Measurements from ENCODE around the gene DPP6.

DPP6 gene

DNA sequence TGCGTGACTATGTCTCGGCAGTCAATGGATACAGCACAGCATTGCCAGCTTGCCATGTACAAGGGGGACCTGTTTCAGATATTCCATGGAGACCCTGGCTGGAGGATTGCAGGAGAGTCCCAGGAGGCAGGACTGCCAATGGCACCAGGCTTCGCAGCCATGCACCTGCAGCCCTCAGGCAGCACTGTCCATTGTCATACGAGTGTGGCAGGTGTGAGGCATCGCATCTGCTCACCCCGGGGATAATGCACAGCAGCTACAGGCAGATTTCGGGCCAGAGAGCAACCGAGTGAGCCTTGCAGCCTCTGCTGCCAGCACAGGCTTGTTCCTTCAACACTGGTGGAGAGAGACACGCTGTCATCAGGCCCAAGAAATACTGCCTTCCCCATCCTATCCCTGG lies 535.6 kb downstream of the DPP6 start:
- Histone ChIP-seq H3K27me3 (ENCODE audit: control insufficient read depth in 1 of 2, insufficient read depth in 2 of 2, low read length in 2 of 2) (no peaks in the 10 kb centered on the region), H3K4me1 (ENCODE audit: control insufficient read depth, insufficient read depth, low read length) (peaks cover 20% of the 10 kb centered on the region), H3K9ac (ENCODE audit: low read length in 2 of 2) (no peak overlapping the region), H3K27ac (ENCODE audit: low read length) (no peak overlapping the region), H3K4me3 (ENCODE audit: low read length in 2 of 2) (no peak overlapping the region), H3K9me3 (ENCODE audit: control insufficient read depth in 2 of 2, low read length in 2 of 2) (no peaks in the 10 kb centered on the region), H3K36me3 (ENCODE audit: control insufficient read depth in 2 of 2, insufficient read depth in 2 of 2, low read length in 2 of 2) (no peaks in the 10 kb centered on the region)

DNA sequence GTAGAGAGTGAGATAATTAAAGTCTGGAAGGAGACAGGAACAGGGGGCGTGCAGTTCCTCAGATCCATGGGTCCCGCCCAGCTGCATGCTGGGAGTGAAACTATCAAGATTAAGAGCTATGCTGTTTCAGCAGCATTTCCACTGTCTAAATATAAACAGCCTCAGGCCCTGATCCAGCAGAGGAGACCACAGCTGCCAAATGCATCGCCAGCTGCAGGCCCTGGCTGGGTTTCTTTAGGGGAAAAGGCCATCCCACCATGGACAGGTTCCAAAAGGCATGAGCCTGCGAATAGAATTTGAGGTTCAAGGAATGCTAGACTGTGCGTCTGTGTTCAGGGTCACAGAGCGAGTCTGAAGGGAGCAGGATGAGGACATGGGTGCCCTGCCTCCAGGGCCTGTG lies 539.3 kb downstream of the DPP6 start:
- H3K36me3 ChIP-seq (ENCODE audit: control insufficient read depth in 2 of 2, insufficient read depth in 2 of 2, low read length in 2 of 2), result no peaks in the 10 kb centered on the region
- no peak overlapping the region for H3K27ac ChIP-seq (ENCODE audit: low read length)
- H3K9me3 ChIP-seq (ENCODE audit: control insufficient read depth in 2 of 2, low read length in 2 of 2), result no peaks in the 10 kb centered on the region
- H3K27me3 ChIP-seq (ENCODE audit: control insufficient read depth in 1 of 2, insufficient read depth in 2 of 2, low read length in 2 of 2), result no peaks in the 10 kb centered on the region
- H3K4me1 ChIP-seq (ENCODE audit: control insufficient read depth, insufficient read depth, low read length), result peaks cover 7% of the 10 kb centered on the region
- no peak overlapping the region for H3K4me3 ChIP-seq (ENCODE audit: low read length in 2 of 2)
- H3K9ac ChIP-seq (ENCODE audit: low read length in 2 of 2), result no peak overlapping the region

DNA sequence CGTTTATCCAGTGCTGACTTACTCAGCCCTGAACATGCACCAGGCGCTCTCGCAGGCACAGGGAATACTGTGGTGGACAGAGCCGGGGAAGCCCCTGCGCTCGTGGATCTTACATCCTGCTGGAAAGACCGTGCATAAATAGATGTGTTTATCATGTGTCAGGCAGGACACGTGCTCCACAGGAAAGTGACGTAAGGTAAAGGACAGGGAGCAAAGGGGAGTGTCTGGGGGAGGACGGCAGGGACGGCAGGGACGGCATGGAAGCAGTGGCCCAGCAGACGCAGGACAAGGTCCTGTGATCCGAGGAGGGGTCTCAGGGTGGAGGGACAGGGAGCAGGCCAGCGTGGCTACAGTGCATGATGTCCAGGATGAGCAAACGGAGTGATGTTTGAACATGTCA lies 540.2 kb downstream of the DPP6 start:
- Histone ChIP-seq H3K9me3 (ENCODE audit: control insufficient read depth in 2 of 2, low read length in 2 of 2) (no peaks in the 10 kb centered on the region), H3K4me1 (ENCODE audit: control insufficient read depth, insufficient read depth, low read length) (peaks cover 7% of the 10 kb centered on the region), H3K4me3 (ENCODE audit: low read length in 2 of 2) (no peak overlapping the region), H3K27me3 (ENCODE audit: control insufficient read depth in 1 of 2, insufficient read depth in 2 of 2, low read length in 2 of 2) (no peaks in the 10 kb centered on the region), H3K9ac (ENCODE audit: low read length in 2 of 2) (no peak overlapping the region), H3K36me3 (ENCODE audit: control insufficient read depth in 2 of 2, insufficient read depth in 2 of 2, low read length in 2 of 2) (no peaks in the 10 kb centered on the region), H3K27ac (ENCODE audit: low read length) (no peak overlapping the region)

DNA sequence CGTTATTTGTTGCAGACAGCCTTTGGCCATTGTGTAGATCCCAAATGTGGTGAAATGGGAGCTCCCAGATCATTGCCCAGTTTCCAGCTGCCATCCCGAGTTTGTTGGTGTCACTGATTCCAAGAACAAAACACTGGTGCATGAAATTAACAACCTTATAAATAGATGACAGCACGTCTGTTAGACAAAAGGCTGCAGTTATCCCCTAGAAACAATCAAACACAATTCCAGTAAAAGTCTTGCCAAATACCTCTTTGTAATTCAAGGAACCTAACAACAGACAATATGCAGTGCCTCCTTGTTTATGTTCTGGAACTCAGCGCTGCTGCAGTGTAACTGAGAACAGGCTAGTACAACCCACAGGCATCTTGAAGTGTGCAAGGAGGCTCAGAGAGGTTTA lies 546.2 kb downstream of the DPP6 start:
- Histone ChIP-seq H3K4me3 (ENCODE audit: low read length in 2 of 2) (no peak overlapping the region), H3K4me1 (ENCODE audit: control insufficient read depth, insufficient read depth, low read length) (peaks cover 2% of the 10 kb centered on the region), H3K36me3 (ENCODE audit: control insufficient read depth in 2 of 2, insufficient read depth in 2 of 2, low read length in 2 of 2) (no peaks in the 10 kb centered on the region), H3K27me3 (ENCODE audit: control insufficient read depth in 1 of 2, insufficient read depth in 2 of 2, low read length in 2 of 2) (no peaks in the 10 kb centered on the region), H3K9me3 (ENCODE audit: control insufficient read depth in 2 of 2, low read length in 2 of 2) (no peaks in the 10 kb centered on the region), H3K27ac (ENCODE audit: low read length) (no peak overlapping the region), H3K9ac (ENCODE audit: low read length in 2 of 2) (no peak overlapping the region)

DNA sequence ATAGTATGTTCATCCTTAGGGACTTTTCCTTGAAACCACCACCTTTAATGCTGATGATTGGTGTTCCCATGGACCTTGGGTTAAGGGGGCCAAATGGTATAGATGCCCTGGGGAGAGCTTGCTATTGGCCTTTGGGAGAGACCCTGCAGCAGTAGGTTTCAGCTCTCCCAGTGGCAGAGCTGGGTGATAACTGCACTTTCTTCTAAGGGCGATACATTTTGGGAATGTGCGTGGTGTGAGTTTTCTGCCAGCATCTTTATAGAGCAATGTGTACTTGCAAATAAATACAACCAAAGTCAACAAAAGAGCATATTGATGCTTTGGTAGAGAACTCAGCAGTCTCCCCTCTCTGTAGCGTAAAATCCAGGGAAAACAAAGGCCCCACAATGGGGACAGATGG lies 546.7 kb downstream of the DPP6 start:
- Histone ChIP-seq H3K27me3 (ENCODE audit: control insufficient read depth in 1 of 2, insufficient read depth in 2 of 2, low read length in 2 of 2) (no peaks in the 10 kb centered on the region), H3K4me1 (ENCODE audit: control insufficient read depth, insufficient read depth, low read length) (peaks cover 2% of the 10 kb centered on the region), H3K9ac (ENCODE audit: low read length in 2 of 2) (no peak overlapping the region), H3K9me3 (ENCODE audit: control insufficient read depth in 2 of 2, low read length in 2 of 2) (no peaks in the 10 kb centered on the region), H3K4me3 (ENCODE audit: low read length in 2 of 2) (no peak overlapping the region), H3K36me3 (ENCODE audit: control insufficient read depth in 2 of 2, insufficient read depth in 2 of 2, low read length in 2 of 2) (no peaks in the 10 kb centered on the region), H3K27ac (ENCODE audit: low read length) (no peak overlapping the region)

DNA sequence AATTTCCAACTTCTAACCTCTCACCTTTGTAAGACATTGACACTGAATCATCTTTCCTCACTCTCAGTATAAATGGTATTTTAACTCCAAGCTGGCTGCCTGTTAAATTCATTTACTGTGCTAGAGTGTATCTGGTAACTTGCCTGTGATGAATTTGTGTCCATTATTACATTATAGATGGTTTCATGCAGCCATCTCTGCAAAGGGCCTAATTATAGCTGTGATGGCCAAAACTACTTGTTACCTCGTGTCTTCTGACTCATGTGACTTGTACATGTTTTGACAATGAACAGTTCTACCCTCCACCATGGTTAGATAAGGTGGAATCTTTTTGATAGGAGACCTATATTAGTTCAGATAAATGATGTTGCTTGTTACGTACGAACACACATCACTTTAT lies 558.7 kb downstream of the DPP6 start:
- Histone ChIP-seq H3K9me3 (ENCODE audit: control insufficient read depth in 2 of 2, low read length in 2 of 2) (no peaks in the 10 kb centered on the region), H3K36me3 (ENCODE audit: control insufficient read depth in 2 of 2, insufficient read depth in 2 of 2, low read length in 2 of 2) (no peaks in the 10 kb centered on the region), H3K27me3 (ENCODE audit: control insufficient read depth in 1 of 2, insufficient read depth in 2 of 2, low read length in 2 of 2) (no peaks in the 10 kb centered on the region), H3K27ac (ENCODE audit: low read length) (no peak overlapping the region), H3K9ac (ENCODE audit: low read length in 2 of 2) (no peak overlapping the region), H3K4me3 (ENCODE audit: low read length in 2 of 2) (no peak overlapping the region), H3K4me1 (ENCODE audit: control insufficient read depth, insufficient read depth, low read length) (no peaks in the 10 kb centered on the region)

DNA sequence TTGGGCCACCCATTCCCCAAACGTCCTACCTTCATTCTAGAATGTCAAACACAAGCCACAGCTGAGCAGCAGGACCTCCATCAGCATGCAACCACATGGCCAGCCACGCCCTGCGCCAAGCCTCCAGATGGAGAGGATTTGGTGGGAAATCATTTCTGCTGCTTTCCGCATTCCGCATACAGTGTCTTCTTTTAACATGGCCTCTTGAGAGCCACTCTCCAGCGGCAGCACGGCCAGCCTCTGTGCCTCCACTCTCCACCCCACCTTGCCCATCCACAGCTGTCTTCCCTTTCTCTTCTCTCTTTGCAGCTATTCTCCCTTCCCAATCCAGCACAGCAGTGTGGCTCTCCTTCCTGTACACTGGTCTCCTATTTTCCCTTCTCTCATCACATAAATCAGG lies 561.6 kb downstream of the DPP6 start:
- Histone ChIP-seq H3K9ac (ENCODE audit: low read length in 2 of 2) (no peak overlapping the region), H3K27me3 (ENCODE audit: control insufficient read depth in 1 of 2, insufficient read depth in 2 of 2, low read length in 2 of 2) (no peaks in the 10 kb centered on the region), H3K4me3 (ENCODE audit: low read length in 2 of 2) (no peak overlapping the region), H3K36me3 (ENCODE audit: control insufficient read depth in 2 of 2, insufficient read depth in 2 of 2, low read length in 2 of 2) (no peaks in the 10 kb centered on the region), H3K9me3 (ENCODE audit: control insufficient read depth in 2 of 2, low read length in 2 of 2) (no peaks in the 10 kb centered on the region), H3K27ac (ENCODE audit: low read length) (no peak overlapping the region), H3K4me1 (ENCODE audit: control insufficient read depth, insufficient read depth, low read length) (no peaks in the 10 kb centered on the region)

DNA sequence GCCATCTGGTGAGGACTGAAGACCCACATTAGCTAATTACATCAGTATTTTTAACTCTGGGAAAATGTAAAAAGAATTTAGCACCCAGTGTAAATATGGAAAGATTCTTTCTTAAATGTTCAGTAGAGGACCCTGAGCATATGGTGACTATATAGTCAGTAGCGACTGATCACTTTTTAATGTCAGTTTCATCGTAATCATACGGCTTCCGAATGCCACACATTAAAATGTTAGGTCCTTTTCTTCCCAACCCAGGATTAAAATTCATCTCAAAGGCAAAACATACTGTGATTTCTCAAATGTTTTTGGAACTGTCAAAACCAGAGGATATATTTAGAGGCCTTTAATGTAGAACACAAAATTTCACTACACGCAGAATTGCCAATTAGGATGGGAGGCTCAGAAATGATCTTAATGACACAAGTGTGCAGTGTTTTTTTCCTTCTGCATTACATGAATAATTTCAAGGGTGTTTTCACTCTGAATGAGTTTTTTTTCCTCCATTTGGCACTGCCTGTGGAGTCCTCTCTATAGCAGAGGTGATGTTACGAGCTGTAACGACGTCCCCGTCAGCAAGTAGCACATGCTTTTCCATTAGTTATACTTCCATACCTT lies 568.0 kb downstream of the DPP6 start:
- H3K9ac ChIP-seq (ENCODE audit: low read length in 2 of 2), result no peak overlapping the region
- no peaks in the 10 kb centered on the region for H3K27me3 ChIP-seq (ENCODE audit: control insufficient read depth in 1 of 2, insufficient read depth in 2 of 2, low read length in 2 of 2)
- H3K9me3 ChIP-seq (ENCODE audit: control insufficient read depth in 2 of 2, low read length in 2 of 2), result no peaks in the 10 kb centered on the region
- H3K27ac ChIP-seq (ENCODE audit: low read length), result no peak overlapping the region
- H3K36me3 ChIP-seq (ENCODE audit: control insufficient read depth in 2 of 2, insufficient read depth in 2 of 2, low read length in 2 of 2), result no peaks in the 10 kb centered on the region
- H3K4me1 ChIP-seq (ENCODE audit: control insufficient read depth, insufficient read depth, low read length), result no peaks in the 10 kb centered on the region
- no peak overlapping the region for H3K4me3 ChIP-seq (ENCODE audit: low read length in 2 of 2)

DNA sequence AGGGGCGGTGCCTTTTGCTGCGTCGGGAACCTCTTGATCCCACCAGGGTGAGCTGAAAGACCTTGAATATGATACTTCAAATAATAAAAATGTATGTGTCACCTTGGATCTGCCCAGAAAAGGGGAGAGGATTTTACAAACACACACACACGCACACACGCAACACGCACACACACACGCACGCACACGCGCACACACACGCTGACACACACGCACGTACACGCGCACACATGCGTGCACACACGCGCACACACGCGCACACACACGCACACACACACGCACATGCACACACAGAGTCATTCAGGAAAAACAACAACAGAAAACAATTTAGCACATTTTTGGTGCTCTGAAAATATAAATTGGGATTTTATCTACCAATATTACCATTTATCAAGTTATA lies 571.2 kb downstream of the DPP6 start:
- no peaks in the 10 kb centered on the region for H3K4me1 ChIP-seq (ENCODE audit: control insufficient read depth, insufficient read depth, low read length)
- no peaks in the 10 kb centered on the region for H3K36me3 ChIP-seq (ENCODE audit: control insufficient read depth in 2 of 2, insufficient read depth in 2 of 2, low read length in 2 of 2)
- no peak overlapping the region for H3K4me3 ChIP-seq (ENCODE audit: low read length in 2 of 2)
- H3K9ac ChIP-seq (ENCODE audit: low read length in 2 of 2), result no peak overlapping the region
- H3K27ac ChIP-seq (ENCODE audit: low read length), result no peak overlapping the region
- H3K9me3 ChIP-seq (ENCODE audit: control insufficient read depth in 2 of 2, low read length in 2 of 2), result no peaks in the 10 kb centered on the region
- H3K27me3 ChIP-seq (ENCODE audit: control insufficient read depth in 1 of 2, insufficient read depth in 2 of 2, low read length in 2 of 2), result no peaks in the 10 kb centered on the region

DNA sequence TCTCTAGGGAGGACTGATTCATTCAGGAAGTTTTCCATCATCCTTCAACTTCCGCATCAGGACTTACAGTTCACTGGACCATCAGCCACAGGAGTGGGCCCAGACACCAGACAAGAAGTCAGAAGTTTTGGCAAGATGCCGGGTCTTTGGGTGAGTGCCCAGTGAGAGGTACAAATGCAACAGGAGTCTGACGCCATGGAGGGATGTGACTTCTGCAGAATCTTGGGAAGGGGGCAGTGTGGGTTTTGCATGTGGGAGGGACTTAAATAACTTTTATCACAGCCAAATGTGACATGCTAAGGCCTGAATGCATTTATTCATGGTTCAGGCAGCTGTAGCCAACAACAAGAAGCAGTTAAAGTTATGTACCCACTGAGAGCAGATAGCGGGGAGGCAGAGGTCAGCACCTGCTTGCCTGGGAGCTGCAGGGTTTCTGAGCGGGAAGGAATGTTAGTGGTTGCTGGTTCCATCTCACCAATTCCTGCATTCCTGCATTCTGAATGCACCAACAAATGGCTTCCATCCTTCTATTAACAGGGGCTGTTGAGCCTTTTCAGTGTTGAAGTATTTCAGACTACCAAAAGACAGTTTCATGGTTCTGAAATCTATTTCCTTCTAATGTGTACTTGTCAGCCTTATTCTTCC lies 575.6 kb downstream of the DPP6 start:
- Histone ChIP-seq H3K4me3 (ENCODE audit: low read length in 2 of 2) (no peak overlapping the region), H3K27me3 (ENCODE audit: control insufficient read depth in 1 of 2, insufficient read depth in 2 of 2, low read length in 2 of 2) (no peaks in the 10 kb centered on the region), H3K27ac (ENCODE audit: low read length) (no peak overlapping the region), H3K9ac (ENCODE audit: low read length in 2 of 2) (no peak overlapping the region), H3K9me3 (ENCODE audit: control insufficient read depth in 2 of 2, low read length in 2 of 2) (no peaks in the 10 kb centered on the region), H3K36me3 (ENCODE audit: control insufficient read depth in 2 of 2, insufficient read depth in 2 of 2, low read length in 2 of 2) (no peaks in the 10 kb centered on the region), H3K4me1 (ENCODE audit: control insufficient read depth, insufficient read depth, low read length) (no peaks in the 10 kb centered on the region)

DNA sequence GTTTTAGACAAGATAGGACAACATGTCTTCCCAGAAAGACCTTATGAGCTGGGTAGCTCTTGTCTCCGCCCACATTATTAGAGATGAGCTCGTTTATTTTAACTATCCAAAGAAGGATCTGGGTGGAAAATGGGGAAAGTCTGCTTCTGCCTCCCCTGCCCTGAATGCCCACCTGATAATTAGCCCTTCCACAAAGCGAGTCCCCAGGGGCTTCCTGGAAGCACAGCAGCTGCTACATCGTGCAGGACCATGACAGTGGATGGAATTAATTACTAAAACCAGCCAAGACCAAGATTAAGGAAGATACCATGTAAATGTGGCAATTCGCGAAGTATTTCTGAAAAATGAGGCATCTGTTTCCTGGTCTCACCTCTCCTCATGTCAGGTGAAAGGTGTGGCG lies 576.4 kb downstream of the DPP6 start:
- H3K9ac ChIP-seq (ENCODE audit: low read length in 2 of 2), result no peak overlapping the region
- H3K4me3 ChIP-seq (ENCODE audit: low read length in 2 of 2), result no peak overlapping the region
- H3K4me1 ChIP-seq (ENCODE audit: control insufficient read depth, insufficient read depth, low read length), result no peaks in the 10 kb centered on the region
- H3K36me3 ChIP-seq (ENCODE audit: control insufficient read depth in 2 of 2, insufficient read depth in 2 of 2, low read length in 2 of 2), result no peaks in the 10 kb centered on the region
- no peaks in the 10 kb centered on the region for H3K27me3 ChIP-seq (ENCODE audit: control insufficient read depth in 1 of 2, insufficient read depth in 2 of 2, low read length in 2 of 2)
- H3K9me3 ChIP-seq (ENCODE audit: control insufficient read depth in 2 of 2, low read length in 2 of 2), result no peaks in the 10 kb centered on the region
- no peak overlapping the region for H3K27ac ChIP-seq (ENCODE audit: low read length)
